T follicular helper cell (primary cell): ENCODE measurements around the gene XIRP1.

Experiments
- DNase-seq: peaks from one replicate; pipeline ENCODE4 v3.0.0-alpha.2; 2020; ENCODE audit warnings: low read depth

Gene XIRP1

DNA sequence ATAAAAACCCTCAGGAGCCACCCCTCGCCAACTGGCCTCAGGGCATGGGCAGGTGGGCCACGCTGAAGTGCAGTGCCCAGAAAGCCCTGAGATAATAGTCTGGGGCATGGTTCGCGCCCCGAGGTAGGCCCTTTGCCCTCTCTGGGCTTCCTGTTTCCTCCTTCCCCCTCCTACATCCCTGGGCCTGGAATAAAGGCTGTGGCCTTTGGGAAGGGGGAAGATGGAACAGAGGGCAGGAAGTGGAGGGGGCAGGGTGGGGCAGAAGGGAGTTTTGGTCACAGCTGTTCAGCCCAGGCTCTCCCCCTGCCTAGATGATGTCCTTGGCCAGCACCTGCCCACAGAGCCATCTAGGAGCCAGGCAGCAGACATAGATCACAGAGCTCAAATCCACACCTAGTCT, 50.3 kb downstream of the XIRP1 start:
- no peak for DNase-seq

GRCh38 chr3:39141171-39141995, 51.0 kb downstream of the XIRP1 start:
- DNase-seq, result no peak

- no peak for DNase-seq
Measured at GRCh38 chr3:39140341-39140971, 51.9 kb downstream of the XIRP1 start.

GRCh38 chr3:39139442-39139841, 53.0 kb downstream of the XIRP1 start:
- DNase-seq, result no peak

GRCh38 chr3:39138804-39139415, 53.5 kb downstream of the XIRP1 start:
- DNase-seq, result no peak

DNA sequence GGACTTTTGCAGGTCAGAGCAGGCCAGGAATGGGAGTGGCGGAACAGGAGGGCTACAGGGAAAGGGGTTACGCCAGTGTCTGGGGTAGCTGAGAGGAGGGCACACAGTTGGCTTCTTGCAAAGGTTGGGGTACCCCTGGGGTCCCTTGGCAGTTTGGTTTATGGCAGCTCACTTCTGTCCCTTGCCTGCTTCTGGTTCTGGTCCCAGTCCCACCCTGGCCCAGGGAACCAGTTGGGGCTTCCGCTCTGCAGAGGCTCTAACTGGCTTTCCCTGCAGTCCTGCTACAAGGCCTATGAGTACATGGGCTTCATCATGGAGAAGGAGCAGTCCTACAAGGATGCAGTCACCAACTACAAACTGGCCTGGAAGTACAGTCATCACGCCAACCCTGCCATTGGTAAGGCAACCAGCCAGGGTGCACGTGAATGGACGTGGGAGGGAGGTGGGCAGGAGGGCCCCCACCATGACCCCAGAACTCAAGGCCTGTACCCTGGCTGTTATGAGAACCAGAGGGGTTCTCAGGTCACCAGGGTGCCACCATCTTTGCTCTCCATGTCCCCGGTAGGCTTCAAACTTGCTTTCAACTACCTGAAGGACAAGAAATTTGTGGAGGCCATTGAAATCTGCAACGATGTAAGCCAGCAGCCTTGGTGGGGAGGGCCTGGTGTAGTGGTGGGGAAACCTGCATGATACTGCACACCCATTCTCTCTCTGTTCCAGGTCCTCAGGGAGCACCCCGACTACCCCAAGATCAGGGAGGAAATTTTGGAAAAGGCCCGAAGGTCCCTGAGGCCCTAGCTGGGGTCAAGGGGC, 54.2 kb downstream of the XIRP1 start:
- no peak for DNase-seq

GRCh38 chr3:39137435-39137936, 54.9 kb downstream of the XIRP1 start:
- no peak for DNase-seq

- DNase-seq, result no peak
Measured at GRCh38 chr3:39136533-39137434, 55.6 kb downstream of the XIRP1 start.

GRCh38 chr3:39135170-39135805, 57.1 kb downstream of the XIRP1 start:
- no peak for DNase-seq

- no peak for DNase-seq
Measured at GRCh38 chr3:39134305-39134704, 58.1 kb downstream of the XIRP1 start.

DNA sequence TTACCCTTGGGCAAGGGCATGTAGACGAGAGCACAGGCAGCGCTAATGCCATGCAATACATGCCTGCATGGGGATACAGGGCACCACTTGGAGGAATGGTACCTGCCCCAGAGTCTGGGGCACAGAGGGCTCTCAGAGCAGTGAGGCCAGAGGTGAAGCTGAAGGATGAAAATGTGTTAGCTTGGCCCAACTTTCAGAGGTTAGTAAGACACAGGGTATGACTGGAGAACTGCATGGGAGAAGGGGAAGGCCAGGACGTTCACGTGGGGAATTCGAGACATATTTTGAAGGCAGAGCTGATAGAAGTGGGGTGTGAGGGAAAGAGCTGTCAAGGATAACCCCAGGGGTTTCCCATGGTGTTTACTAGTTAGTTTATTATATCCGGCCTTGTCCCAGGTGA, 58.6 kb downstream of the XIRP1 start:
- DNase-seq, result no peak
